Liver (tissue), 3 donors: ENCODE measurements around the gene MUCL3.

Experiments used
- NR2F2 ChIP-seq: IDR thresholded peaks from 2 replicates; pipeline ENCODE4 v1.6.1; 2016; ENCODE audit warnings: antibody characterized with exemption
- RAD21 ChIP-seq, 2 donors: IDR thresholded peaks; 2 replicates each; pipeline ENCODE4 v1.6.1; 2016; ENCODE audit warnings: antibody characterized with exemption in 2 of 2, mild to moderate bottlenecking in 2 of 2
- SP1 ChIP-seq: IDR thresholded peaks from 2 replicates; pipeline ENCODE4 v1.6.1; 2018; ENCODE audit warnings: antibody characterized with exemption, mild to moderate bottlenecking
- YY1 ChIP-seq: IDR thresholded peaks from 2 replicates; pipeline ENCODE4 v1.6.1; 2016; ENCODE audit warnings: antibody characterized with exemption, mild to moderate bottlenecking
- TF ChIP-seq, protein P1 (sequence below): fragments of 150-350 bp; IDR thresholded peaks from 2 replicates; pipeline ENCODE4 v1.5.1; 2017; ENCODE audit warnings: improper control_type of control experiment, low read depth, low read length; ENCODE audit not compliant: missing input control
- TF ChIP-seq, protein P2 (sequence below): IDR thresholded peaks from 2 replicates; pipeline ENCODE4 v1.6.1; 2016; ENCODE audit warnings: antibody characterized with exemption
- donor health status: healthy.
- donor health status: healthy.

DNA sequence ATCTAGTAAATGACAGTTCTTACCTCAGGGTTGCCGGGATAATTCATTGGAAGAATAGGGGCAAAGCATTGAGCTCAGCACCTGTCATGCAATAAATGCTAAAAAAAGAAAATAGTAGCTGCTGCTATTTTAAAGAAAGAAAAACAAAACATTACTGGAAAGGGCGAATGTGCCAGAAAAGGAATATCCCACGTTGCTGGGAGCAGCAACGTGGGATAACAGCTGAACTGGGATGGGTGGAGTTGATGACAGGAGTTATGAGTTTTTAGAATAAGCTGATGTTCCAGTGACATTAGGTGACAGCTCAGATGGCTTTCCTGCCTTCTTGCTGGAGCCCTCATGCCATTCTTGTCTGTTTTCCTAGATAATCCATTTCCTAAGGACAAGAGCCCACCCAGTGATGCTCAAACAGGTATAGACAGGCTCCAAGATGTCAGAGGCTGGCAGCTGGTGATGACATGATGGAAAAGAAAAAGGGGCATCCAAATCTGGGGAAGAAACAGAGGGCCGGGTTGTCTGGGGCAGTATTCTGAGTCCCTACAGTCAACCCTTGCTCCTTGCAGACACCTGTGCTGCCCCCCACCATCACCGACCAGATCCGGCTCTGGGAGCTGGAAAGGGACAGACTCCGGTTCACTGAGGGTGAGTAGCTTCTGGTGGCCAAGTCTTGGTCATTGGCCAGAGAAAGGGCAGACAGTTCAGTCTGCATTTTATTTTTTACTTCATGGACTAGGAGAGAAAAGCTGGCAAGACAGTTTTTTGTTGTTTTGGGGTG lies 27.8 kb upstream of the MUCL3 start:
- TF ChIP-seq, protein P1, sequence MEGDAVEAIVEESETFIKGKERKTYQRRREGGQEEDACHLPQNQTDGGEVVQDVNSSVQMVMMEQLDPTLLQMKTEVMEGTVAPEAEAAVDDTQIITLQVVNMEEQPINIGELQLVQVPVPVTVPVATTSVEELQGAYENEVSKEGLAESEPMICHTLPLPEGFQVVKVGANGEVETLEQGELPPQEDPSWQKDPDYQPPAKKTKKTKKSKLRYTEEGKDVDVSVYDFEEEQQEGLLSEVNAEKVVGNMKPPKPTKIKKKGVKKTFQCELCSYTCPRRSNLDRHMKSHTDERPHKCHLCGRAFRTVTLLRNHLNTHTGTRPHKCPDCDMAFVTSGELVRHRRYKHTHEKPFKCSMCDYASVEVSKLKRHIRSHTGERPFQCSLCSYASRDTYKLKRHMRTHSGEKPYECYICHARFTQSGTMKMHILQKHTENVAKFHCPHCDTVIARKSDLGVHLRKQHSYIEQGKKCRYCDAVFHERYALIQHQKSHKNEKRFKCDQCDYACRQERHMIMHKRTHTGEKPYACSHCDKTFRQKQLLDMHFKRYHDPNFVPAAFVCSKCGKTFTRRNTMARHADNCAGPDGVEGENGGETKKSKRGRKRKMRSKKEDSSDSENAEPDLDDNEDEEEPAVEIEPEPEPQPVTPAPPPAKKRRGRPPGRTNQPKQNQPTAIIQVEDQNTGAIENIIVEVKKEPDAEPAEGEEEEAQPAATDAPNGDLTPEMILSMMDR: no peak
- TF ChIP-seq RAD21 (IDR thresholded peaks at IDR 0.05) (no peak), NR2F2 (no peak), YY1 (no peak), SP1 (no peak)
- TF ChIP-seq, protein P2, sequence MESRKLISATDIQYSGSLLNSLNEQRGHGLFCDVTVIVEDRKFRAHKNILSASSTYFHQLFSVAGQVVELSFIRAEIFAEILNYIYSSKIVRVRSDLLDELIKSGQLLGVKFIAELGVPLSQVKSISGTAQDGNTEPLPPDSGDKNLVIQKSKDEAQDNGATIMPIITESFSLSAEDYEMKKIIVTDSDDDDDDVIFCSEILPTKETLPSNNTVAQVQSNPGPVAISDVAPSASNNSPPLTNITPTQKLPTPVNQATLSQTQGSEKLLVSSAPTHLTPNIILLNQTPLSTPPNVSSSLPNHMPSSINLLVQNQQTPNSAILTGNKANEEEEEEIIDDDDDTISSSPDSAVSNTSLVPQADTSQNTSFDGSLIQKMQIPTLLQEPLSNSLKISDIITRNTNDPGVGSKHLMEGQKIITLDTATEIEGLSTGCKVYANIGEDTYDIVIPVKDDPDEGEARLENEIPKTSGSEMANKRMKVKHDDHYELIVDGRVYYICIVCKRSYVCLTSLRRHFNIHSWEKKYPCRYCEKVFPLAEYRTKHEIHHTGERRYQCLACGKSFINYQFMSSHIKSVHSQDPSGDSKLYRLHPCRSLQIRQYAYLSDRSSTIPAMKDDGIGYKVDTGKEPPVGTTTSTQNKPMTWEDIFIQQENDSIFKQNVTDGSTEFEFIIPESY: no peak
